Renal cortex interstitium (tissue), 11 donors: Measurements from ENCODE around the gene AK2. TPM values are rescaled to one million over a fixed set of nuclear protein-coding genes. Genes with fewer than 3 reads are reported as not detected.
A peak's percentile ranks its signal among the peaks of the same experiment; 100 is the strongest.
"Not testable (repeated sequence)": the region's sequence is repeated elsewhere in the genome, so short reads cannot be mapped to it uniquely, and the experiment has no call there.

Experiments
- DNase-seq, 11 donors: peaks; one replicate each; pipeline ENCODE4 v3.0.0-alpha.2; 2013; ENCODE audit warnings: low read depth in 9 of 11, low spot score in 4 of 11; ENCODE audit errors: extremely low read depth in 1 of 11
- polyA plus RNA-seq, 3 donors: library from polyadenylated mRNA; unstranded; fragments of 120-200 nt; gene quantifications; one replicate each; pipeline ENCODE4 v1.2.1, GENCODE V29; 2013; ENCODE audit not compliant: insufficient read length in 3 of 3

Gene AK2
- polyA plus RNA-seq, 3 donors = 199 to 254 (median 217) TPM

DNA sequence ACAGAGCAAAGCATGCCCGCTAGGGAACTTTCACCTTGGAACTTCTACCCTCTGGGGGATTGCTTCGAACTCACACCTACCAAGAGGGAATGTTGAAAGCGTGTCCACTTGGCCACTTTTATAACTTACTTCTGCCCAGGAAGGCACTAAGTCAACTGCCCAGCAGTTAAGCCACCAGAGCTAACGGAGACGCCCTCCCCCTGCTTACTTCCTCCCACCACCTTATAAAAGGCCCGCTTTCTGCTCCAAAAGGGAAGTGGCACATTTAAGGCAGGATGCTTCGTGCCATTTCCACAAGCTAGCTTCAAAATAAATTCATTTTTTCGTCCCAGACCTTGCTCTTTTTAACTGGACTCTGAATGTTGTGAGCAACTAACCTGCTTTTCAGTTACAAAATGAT lies 3.2 kb upstream of the AK2 start:
- no peak for DNase-seq

DNA sequence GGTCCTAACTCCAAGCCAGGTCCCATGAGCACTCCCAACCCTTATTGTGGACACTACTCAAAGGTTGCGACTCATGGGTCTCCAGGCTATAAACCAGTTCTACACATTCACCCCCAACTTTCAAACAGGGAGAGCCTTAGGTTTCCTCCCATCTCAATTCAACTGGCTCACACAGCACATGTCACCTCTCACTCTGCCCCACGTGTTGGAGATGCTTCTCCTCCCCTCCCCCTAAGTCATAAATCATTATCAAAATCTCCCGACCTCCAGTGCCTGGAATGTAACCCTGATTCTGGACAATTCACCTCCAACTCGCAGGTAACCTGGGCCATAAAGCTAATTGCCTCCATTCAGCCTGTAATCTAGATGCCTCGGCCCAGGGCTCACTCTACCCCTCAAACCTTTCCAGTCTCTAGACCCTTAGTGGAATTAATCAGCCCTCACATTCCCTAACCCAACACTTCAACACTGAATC lies 595 bp downstream of the AK2 start:
- DNase-seq = peak in 1 of 11 donors; percentile 23

DNA sequence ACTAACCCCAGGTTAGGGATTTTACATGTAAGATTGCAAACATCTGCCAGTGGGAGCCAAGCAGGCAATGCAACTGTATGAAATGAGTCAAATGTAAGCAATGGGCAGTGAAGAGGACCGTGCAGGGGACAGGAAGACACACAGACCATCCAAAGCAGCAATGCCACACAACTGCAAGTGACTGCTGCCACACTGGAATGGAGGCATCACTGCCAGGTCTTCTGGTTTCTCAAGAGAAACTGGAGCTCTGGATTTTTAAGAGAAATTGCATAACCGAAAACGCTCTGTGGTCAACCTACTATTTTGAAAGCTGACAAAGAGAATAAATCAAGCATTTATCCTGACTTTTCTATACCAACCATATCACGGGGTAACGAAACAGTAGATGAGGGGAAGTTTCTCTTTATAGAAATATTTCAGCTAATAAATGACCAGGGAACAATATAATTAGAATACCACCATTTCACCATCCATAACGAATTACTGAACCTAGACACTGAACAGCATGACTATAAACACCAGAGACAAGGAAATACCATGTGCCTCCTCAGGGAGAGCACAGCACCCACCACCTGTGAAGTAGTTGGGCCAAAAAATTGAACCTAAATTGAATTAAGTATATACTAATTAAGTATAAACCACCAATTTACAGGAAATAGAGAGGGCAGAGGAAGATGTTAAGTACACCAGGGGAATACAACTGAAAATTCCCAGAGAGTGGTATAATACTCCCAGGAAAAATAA lies 4.4 kb downstream of the AK2 start:
- DNase-seq = no peak

DNA sequence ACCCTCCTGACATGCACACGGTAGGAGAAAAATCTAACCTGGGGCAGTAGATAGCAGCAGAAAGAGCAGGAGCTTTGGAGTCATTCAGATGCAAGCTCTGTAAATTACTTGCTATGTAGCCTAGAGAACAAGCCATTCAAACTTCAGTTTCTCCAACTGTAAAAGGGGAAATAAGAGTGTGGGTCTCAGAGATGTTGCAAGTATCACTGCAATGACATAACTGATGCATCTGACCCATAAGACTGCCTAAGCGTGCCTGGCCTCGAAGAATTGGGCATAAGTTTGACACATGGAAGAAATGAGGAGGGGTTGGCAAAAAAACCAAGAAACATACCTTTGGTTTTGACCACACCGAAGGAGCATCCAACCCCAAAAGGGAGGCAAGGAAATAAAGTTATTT lies 5.2 kb downstream of the AK2 start:
- DNase-seq = no peak

DNA sequence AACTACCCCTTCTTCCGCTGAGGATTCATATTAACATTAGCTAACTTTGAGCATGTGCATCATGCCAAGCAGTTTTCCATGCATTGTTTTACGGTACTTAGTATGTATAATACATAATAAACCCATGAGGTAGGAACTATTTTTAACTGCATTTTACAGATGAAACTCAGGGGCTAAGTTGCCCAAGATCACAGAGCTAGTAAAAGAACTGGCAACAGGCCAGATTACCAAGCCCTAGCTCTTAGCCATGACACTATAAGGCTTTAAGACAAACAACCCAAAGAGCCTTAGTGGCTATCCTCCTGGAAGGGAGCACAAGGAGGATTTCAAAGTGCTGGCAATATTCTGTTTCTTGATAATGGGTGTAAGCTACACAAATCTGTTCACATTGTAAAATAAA lies 6.1 kb downstream of the AK2 start:
- no peak for DNase-seq

DNA sequence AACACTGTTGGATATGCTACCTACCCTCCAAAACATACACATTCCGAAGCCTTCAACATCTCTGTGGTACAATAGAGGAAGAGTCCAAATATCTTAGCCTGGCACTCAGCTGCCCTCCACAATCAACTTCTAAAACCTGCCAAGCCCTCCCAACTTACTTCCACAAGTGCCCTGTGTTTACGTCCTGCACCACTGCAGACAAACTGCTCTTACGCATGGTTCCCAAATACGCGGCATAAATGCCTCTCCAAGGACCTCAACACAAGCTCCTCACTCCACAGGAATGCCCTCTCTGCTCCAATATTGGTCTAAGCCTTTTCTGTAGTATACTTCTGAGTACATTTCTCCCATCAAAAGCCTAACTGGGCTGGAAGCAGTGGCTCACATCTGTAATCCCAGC lies 6.8 kb downstream of the AK2 start:
- DNase-seq = no peak

DNA sequence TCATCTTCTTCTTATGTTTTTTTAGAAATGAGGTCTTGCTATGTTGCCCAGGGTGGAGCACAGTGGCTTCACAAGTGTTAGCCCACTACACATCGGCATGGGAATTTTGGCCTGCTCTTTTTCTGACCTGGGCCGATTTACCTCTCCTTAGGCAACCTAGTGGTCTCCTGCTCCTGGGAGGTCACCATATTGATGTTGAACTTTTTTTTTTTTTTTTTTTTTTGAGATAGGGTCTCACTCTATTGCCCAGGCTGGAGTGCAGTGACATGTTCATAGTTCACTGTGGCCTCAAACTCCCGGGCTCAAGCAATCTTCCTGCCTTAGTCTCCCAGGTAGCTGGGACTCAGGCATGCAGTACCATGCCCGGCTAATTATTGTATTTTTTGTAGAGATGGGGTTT lies 7.5 kb downstream of the AK2 start:
- no peak for DNase-seq

DNA sequence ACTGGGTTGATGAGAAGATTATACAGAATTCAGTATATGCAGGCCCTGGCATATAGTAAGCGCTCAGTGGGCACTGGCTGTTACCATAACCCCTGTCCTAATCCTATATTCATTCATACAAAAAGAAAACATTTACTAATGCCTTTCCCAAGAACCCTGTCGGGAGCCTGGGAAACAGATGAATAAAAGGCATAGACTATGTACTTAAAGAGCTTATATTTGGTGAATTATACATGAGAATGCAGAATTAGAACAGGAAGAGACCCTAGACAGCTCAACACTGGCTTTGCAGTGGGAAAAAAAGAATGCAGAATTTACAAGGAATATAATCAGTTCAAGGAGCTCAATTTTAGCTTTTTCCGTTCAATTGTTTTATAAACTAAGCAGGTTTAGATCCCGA lies 10.9 kb downstream of the AK2 start:
- DNase-seq = no peak

DNA sequence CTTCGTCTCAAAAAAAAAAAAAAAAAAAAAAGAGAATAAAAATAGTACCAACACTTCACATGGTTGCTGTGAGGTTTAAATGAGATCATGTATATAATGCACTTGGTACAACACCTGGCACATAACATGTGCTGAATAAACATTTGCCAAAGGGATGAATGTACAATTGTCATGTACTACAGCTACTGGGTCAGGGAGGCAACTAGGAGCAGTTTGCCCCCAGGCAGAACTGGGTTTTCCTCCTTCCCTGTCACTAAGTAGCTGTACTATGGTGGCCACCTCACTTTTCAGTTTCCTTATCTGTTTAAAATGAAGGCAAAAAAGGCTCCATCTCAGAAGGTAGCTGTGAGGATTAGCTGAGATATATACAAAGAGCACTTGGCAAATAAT lies 11.5 kb downstream of the AK2 start:
- DNase-seq = no peak

DNA sequence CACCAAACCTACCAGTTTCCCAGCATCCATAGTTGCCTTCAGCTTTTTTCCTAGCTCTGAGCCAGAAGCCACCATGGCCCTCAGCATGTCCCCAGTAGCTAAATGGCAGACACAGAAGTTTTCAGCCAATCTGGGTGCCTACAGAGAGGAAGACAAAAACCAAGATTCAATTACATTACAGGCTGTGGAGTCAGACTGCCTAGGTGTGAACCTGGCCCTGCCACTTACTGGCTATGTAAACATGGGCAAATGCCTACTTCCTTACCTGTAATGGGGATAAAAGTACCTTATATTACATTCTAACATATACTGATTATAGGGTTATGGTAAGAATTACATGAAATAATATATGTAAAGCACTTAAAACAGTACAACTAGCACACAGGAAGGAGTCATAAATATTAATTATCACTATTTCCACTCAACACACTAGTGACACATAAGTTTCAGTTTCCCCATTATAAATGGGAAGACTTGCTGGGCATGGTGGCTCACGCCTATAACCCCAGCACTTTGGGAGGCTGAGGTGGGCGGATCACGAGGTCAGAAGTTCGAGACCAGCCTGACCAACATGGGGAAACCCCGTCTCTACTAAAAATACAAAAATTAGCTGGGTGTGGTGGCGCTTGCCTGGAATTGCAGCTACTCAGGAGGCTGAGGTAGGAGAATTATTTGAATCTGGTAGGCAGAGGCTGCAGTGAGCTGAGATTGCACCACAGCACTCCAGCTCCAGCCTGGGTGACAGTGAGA lies 12.1 kb downstream of the AK2 start:
- not testable (repeated sequence) for DNase-seq

DNA sequence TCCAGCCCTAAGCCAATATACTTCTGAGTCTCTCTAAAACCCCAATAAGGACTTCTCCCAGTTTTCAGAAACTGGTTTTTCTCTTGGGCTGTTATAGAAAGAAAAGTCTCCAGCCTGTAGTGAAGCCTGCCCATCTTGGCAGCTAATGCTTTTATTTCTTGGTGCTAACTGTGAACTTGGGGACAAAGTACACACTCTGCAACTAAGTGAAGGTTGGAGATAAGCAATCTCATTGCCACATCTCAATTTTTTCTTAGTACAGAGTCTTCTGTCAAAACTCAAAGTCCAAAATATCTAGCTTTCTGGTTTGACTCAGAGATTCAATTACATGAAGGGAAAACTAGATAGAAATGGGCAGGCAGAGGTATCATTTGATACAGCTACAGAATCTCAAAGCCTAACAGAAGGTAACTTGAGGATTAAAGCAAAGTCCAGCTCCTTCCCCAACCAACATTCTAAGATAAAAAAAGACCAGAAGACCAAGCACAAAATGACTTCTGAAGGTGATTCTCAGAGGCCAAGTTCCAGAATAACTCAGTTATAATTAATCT lies 14.0 kb downstream of the AK2 start:
- no peak for DNase-seq

DNA sequence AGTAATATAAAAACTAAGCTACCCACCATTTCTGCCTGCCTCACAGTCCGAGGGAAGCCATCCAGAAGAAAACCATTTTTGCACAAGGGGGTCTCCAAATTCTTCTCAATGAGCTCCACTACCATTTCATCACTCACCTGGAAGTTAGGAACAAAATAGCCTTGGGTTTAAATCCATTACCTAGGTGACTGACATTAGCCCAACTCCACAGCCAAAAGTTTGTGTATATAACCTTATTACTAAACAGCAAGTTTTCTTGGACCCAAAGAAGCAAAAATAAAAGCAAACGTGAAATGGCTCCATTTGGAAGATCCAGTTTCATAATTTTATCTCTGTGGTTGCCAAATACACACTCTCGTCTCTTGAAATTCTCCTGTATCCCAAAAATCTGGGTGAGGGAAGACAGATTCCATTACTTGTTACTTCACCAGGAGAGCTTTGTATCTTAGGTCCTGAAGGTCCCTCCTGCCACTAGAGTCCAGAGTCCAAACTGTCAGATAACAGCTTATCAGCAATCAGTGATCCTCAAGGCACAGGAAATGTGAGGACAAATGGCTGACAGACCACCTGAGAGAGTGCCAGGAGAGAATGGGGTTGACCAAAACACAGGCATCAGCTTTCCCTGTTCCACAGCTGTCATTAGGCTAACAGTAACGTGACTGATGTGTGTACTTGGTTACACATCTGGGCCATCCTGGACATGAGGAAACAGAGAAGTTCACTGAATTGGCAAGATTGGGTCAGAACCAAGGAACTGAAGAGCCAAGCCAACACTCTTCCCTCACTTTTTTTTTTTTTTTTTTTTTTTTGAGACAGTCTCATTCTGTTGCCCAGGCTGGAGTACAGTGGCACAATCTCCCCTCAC lies 14.9 kb downstream of the AK2 start:
- DNase-seq = no peak

DNA sequence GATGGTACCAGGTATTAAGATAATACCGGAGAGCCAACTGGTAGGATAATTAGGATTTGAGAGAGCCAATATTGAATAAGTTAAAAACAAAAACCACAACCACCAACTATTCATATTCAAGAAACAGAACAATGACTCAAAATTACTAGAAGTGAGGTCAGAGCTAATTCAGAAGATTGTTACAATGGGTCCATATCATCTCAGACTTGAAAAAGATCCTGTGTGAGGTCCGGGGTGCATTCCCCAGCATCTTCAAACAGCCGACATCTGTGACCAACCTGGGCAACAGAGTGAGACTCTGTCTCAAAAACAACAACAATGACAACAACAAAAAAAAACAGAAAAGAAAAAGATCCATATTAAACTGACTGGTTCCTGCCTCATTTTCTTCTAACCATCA lies 18.6 kb downstream of the AK2 start:
- no peak for DNase-seq

DNA sequence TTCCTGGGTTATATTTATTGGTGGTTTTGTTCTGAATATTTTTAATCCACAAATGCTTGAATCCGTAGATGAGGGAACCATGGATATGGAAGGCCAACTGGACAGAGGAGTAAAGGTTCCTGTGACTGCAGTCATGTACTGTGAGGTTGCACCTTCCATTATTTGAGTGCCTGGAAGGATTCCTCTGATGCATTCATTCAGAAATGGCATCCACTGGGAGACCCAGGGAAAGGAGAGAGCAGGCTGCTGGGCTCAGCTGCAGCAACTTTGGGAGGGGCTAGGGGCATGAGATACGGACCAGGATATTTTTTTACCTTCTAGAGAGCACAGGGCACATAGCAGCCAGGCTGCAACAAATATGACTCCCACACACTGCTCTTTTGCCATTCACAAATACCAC lies 19.5 kb downstream of the AK2 start:
- DNase-seq = no peak

DNA sequence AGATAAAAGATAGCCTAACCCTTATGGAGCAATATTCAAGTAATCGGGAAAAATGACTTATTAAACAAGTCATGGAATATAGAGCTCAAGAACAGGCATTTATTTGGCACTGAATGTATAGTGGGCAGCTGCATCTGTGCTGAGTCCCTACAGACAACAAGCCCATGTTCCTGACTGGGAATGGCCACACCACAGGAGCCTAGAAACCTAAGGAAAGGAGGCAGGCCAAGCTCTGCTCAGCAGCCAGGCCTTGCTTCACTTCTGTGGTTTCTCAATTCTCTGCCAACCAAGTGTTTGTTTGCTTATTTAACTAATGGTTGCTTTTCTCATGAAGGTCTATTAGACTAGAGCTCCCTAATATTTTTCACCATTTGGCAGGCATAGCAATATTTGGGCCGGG lies 21.5 kb downstream of the AK2 start:
- no peak for DNase-seq

DNA sequence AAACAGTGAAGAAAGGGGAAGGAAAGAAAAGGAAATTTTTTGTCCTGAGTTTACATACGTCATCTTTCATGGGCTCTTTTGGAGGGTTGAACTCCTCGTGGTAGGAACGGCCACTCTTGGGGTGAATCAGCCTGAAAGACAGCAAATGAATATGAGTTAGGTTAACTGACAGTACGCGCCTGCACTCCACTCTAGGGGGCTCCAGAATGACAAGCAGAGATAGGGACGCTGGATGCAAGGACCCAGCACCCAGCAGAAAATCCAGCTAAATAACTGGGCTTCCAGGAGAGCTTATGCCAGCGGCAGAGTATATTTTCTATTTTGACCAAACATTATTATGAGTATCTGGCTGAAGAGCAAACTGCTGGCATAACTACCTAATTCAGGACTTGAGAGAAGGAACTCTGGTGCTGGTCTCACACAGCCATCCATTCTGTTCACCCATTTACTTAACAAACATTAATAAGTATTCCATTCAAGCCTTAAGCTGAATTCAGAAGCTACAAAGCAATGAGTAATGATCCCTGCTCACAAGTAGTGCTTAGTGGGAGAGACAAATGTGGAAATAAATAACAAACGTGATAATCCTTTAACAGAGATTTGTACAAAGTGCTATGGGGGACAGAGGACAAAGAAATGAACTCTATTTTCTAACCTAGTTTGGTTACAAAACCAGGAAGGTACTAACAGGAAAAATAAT lies 22.1 kb downstream of the AK2 start:
- DNase-seq = no peak

DNA sequence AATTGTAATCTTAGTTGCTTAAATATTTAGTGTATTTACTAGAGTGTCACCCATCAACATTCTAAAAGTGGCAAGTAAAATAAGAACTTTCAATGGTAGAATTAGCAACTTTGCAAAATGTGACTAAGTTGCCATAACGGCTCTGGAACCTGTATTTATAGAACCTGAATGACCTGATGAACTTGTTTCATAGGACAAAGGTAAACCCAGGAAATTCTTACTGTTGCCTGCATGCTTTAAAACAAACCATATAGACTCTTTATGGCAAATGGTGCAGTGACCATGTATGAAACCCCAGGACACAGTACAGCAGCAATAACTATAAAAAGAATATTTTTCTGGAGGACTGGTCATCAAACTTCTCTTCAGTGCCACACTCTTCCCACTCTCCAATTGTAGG lies 22.9 kb downstream of the AK2 start:
- no peak for DNase-seq

DNA sequence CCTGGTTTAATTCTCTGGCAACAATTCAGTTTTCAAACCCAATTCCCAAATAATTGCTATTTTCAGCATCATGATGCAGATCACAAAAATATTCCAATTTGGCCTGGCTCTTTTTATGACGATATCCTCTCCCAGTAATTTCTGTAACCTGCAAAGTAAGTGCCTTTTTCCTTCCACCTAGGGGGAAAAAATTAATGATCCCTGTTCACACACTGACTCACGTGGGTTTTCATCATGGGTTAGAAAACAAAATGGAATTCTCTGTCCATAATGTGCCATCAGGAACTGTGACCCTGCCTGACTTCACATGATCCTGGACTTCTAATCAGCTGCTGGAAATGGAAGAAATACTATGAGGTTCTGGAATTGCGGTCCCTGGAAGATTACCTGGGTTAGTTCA lies 24.5 kb downstream of the AK2 start:
- DNase-seq = no peak
